OCI-LY3 (cell line): Measurements from ENCODE around the gene ELMO1.

Experiments
- EZH2phosphoT487 ChIP-seq: fragments of 200-600 bp; shearing (Covaris generic); IDR thresholded peaks from 2 replicates; pipeline ENCODE4 v1.6.1; 2018; ENCODE audit warnings: antibody characterized with exemption, mixed run types, low read depth
- TF ChIP-seq, protein P1 (sequence below): fragments of 200-600, 300-600 bp; sonication (generic); IDR thresholded peaks from 2 replicates; pipeline ENCODE4 v1.5.1; 2014; ENCODE audit warnings: antibody characterized with exemption, low read length, low read depth

DNA sequence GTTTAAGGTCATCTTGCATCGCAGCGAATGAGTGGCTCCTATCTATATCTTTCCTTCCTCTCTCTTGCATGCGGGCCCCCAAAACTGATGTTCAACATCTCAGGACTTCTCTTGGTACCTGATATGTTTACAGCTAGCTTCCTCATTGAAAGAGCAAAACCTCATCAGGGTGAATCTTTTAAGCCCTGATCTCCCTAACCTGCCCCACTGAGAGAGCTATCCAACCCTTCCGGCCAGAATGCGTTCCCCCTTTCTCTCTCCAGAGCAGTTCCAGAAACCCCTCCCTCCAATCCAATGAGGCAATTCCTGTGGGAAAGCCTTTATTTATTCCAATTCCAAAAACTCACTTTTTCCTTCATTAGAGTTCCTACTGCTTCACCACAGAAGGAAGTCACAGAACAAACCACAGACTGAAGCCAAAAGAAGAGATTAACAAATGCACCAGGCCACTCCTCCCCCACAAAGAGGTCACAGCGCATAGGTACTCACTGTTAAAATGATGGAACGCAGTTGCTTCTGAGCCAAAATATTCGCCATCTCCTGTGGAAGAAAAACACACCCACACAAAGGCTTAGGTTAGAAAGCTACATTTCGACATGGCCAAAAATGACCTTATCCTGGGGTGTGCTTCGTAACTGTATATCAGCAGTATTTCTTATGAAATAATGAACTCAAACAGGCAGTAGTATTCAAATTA, 232.4 kb downstream of the ELMO1 start:
- TF ChIP-seq, protein P1, sequence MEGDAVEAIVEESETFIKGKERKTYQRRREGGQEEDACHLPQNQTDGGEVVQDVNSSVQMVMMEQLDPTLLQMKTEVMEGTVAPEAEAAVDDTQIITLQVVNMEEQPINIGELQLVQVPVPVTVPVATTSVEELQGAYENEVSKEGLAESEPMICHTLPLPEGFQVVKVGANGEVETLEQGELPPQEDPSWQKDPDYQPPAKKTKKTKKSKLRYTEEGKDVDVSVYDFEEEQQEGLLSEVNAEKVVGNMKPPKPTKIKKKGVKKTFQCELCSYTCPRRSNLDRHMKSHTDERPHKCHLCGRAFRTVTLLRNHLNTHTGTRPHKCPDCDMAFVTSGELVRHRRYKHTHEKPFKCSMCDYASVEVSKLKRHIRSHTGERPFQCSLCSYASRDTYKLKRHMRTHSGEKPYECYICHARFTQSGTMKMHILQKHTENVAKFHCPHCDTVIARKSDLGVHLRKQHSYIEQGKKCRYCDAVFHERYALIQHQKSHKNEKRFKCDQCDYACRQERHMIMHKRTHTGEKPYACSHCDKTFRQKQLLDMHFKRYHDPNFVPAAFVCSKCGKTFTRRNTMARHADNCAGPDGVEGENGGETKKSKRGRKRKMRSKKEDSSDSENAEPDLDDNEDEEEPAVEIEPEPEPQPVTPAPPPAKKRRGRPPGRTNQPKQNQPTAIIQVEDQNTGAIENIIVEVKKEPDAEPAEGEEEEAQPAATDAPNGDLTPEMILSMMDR: no peak
- no peak for TF ChIP-seq EZH2phosphoT487
